HG03558 (cell line): Measurements from ENCODE around the gene NINJ2.
"Not testable (repeated sequence)": the region's sequence is repeated elsewhere in the genome, so short reads cannot be mapped to it uniquely, and the experiment has no call there.

Experiments used
- ATAC-seq: cut with Tn5 transposase; IDR thresholded peaks from one replicate; pipeline ENCODE4 v1.9.1; 2021; ENCODE audit warnings: moderate number of reproducible peaks; ENCODE audit not compliant: unreplicated experiment; ENCODE audit errors: extremely low read depth

NINJ2 gene

DNA sequence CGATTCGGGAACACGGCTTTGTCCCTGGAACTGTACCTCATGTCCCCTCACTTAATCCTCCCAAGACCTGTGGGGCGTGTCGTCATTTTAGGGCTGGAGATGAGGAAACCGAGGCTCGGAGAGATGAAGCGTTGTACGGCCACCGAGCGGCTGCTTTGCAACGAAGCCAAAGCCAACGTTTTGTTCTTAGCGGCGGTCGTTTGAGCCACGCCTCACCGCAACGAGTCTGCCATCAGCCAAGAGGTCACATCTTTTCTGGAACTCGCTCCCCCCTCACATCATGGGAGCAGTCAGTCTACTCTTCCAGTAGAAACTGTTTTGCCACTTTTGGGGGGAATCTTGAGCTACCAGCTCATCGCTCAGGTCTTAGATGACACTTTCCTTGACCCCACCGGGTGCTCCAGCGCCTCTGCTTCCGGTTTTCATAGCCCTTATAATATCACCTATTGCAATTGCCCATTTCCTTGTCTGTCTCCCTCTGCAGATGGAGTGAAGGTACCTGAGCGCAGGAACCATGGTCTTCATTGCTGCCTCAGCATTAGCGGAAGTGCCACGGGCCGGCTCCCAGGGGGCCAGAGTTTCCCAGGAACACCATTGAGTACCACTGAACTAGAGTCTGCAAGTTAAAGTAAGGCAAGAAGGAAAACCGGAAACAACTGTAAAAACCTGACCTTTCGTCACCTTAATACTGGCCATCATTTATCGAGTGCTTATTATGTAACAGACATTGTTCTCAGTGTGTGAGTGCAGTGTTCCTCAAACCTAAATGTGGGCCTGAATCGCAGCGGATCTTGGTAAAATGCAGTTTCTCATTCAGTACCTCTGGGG lies 19.6 kb downstream of the NINJ2 start:
- no peak for ATAC-seq

DNA sequence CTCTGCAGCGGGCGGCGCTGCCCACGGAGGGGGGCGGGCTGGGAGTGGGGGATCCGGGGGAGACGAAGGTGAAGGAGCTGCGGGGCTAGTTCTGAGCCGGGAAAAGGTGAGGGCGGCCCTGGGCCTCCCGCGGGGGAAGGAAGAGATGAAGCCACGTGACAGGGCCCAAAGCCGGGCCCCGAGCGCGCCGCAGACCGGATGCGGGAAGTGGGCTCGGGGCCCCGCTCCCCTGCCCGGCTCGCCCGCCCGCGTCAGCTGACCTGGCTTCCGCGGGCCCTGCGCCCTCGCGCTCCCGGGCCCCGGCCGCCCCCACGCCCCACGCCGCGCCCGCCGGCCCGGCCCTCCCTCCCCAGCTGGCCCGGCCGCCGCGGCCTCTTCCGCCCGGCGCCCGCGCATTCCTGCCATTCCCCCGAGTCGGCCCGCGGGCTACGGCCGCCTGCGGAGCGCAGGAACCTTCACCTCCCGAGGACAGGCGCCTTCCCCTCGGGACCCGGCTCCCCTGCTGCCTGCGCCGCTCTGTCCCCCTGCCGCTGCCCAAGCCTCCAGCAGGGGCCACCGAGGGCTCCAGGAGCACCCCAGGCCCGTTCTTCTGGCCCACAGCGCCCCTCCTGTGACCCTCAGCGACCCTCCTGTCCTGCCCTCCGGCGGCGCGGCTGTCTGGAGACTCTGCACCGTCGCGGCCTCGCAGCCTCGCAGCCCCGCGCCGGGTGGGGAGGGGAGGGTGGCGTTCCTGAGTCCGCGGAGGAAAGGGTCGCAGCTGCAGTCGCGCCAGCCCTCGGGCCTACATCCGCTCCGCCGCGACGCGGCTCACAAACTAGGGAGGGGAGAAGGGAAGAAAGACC lies 20.4 kb downstream of the NINJ2 start:
- ATAC-seq: no peak

DNA sequence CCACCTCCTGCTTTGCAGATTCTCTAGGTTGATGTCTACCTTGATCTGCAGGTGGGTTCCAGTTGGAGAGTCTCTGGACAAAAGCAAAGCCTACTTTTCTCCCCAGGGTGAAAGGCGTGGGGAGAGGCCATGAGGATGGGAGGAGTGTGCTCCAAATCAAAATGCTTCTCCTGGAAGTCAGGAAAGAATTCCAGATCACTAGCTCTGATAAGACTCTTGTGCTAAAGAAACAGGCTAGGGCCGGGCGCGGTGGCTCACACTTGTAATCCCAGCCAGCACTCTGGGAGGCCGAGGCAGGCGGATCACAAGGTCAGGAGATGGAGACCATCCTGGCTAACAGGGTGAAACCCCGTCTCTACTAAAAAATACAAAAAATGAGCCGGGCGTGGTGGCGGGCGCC lies 21.9 kb downstream of the NINJ2 start:
- not testable (repeated sequence) for ATAC-seq

DNA sequence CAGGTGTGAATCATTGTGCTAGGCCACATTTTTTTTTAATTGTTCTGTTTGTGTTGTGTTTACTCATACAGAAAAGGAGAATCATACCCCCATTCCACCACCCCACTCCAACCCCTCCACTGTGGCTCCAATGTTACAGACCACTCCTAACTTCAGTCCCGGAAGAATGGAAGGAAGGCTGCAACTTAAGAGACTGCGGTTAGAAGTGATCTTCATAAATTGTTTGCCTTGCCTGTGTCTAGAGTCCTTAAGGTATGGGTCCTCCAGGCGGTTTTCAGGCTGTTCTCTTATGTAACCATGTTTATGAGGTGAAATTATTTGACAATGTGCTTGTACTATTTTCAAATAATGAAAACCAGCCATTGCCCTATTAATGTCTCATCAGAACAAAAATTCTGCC lies 22.5 kb downstream of the NINJ2 start:
- ATAC-seq: no peak

DNA sequence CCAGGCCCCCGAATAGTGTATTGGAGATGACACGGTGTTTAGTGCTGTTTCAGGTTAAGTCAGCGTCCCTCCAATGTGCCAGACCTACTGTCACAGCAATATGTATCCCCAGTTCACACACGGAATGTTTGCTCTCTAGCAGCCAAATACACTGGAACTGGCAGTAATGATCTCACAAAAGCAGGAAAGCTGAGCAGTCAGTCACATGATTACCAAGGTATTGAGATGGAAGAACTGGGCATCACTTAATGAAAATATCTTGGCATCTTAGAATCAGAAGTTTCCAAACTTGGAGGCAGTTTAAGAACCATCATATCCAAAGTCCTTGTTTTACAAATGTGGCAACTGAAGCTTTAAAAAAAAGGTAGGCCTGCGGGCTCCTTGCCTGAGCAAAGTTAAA lies 23.3 kb downstream of the NINJ2 start:
- ATAC-seq: no peak

DNA sequence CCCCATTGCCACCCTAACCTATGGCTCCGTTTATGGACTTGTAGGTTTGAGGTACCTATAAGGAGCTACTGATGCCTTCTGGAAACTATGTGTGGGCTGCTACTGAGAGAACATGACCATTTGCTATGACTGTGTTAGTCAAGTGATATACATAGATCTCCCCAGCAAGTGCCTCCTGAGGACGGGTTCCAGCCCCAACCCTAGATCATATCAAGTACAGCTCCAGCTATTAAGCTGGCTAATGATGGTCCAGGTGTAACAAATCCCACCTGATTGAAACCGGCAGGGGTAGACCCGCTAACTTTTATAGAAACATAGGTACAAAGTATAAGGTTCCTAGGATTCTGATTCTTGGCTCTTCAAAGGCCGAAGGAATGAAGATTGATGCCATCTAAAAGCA lies 23.7 kb downstream of the NINJ2 start:
- no peak for ATAC-seq

DNA sequence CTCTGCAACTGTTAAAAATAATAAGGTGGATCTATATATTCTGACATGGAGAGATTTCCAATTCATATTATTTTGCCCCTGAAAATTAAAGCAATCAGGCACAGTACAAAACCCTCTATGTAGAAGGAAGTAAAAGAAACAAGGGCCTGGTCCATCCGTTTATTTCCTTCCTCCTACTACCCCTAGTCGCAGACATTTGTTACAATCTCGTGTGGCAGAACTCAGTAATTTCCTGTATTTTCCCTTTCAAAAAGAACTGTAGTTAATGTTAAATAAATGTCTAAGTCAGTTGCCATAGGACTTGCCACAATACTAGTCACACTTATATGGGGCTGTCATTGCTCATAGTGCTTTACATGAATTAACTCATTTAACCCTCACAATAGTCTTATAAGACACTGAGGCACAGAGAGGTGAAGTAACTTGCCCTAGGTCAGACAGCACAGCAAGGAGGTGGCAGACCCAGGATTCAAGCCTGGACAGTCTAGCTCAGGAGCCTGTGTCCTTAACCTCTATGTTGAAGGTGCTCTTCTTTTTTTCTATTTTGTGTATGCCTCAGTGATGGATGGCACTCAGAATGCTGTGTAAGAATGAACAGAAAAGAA lies 24.2 kb downstream of the NINJ2 start:
- no peak for ATAC-seq

DNA sequence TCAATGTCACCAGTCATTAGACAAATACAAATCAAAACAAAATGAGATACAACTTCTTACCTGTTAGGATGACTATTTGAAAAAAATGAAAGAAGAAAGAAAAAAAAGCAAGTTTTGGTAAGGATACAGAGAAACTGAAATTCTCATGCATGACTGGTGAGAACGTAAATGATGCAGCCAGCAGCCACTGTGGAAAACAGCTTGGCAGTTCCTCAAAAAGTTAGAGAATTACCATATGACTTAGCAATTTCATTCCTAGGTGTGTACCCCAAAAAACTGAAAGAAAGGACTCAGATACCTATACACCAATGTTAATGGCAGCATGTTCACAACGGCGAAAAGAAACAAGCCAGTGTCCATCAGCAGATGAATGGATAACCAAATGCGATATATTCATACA lies 26.6 kb downstream of the NINJ2 start:
- no peak for ATAC-seq

DNA sequence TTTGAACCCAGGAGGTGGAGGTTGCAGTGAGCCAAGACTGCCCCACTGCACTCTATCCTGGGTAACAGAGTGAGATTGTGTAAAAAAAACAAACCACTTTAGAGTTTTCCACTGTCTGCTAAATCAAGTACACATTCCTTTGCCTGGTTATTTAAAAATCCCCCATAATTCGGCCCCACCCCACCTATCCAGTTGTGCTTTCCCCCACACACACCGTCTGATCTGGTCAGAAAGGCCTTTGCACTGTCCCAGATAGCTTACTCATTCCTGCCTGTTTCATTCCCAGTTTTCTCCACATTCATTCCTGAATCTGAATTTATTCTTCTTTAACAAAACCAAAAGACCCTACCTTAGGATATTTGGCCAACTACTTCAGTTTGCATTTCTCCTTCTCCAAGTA lies 29.5 kb downstream of the NINJ2 start:
- ATAC-seq: no peak

DNA sequence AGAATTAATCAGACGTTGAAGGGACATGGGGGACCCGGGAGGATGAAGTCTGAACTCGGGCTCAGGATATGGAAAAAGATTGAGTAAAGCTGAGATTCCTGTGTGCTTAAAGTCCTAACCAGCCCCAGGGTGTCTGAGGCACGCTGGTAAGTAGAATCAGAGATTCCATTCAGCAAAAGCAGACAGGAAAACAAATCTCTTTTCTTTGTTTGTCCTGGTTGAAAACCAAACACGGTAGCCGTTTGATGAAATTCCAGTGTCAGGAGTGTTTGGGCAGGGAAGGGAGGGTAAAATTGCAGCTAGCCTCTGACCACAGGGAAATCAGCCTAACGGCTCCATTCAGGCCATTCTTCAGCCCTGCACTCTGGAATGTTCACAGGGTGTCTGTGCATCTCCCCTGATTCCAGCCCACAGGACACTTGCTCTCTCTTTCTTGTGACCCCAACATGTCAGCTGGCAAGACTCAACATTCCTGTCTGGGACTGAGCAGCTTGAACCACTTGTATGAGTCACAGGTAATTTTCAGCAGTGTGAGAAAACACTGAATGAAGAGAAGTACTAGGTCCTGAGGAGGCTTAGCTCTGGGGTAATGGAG lies 31.0 kb downstream of the NINJ2 start:
- no peak for ATAC-seq

DNA sequence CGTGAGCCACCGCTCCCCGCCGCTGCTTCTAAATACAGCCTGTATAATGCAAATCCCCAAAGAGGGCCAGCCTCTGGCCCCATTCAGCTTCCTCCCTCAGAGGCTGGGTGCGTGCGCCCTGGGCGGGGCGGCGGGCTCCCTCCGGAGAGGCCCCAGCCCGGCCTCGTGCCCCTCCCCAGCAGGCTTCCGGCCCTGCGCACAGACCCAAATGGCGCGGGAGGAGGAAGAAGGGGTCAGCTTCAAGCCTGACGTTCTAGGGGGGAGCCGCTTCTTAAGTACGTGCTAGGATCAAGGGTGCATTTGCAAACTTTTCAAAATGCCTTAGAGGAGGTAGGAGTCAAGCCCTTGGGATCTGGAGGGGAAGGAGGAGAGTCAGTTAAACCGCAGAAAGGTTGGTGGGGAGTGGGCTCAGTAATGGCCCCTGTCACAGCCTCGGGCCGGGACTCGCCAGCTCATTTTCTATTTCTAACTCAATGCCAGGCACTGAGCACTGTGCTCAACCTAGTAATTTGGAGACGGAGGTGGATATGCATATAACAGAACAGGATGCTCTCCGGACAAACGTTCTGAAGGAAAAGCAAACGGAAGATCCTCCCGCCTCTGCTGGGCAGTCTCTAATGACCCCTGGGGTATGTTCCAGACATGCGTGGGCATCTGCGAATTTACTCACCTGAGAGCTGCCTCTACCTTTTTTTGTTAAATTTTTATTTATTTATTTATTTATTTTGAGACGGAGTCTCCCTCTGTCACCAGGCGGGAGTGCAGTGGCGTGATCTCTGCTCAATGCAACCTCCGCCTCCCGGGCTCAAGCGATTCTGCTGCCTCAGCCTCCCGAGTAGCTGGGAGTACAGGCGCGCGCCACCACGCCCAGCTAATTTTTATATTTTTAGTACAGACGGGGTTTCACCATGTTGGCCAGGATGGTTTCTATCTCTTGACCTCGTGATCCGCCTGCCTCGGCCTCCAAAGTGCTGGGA lies 32.3 kb downstream of the NINJ2 start:
- peak; percentile 67 for ATAC-seq

DNA sequence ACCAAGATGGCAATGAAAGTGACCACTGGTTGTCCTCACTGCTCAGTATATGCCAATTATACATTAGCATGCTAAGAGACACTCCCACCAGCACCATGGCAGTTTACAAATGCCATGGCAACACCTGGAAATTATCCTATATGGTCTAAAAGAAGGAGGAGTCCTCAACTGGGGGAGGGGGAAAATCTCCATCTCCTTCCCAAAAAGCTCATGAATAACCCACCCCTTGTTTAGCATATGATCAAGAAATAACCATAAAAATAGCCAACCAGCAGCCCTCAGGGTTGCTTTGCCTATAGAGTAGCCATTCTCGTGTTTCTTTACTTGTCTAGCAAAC lies 34.5 kb downstream of the NINJ2 start:
- ATAC-seq: not testable (repeated sequence)

DNA sequence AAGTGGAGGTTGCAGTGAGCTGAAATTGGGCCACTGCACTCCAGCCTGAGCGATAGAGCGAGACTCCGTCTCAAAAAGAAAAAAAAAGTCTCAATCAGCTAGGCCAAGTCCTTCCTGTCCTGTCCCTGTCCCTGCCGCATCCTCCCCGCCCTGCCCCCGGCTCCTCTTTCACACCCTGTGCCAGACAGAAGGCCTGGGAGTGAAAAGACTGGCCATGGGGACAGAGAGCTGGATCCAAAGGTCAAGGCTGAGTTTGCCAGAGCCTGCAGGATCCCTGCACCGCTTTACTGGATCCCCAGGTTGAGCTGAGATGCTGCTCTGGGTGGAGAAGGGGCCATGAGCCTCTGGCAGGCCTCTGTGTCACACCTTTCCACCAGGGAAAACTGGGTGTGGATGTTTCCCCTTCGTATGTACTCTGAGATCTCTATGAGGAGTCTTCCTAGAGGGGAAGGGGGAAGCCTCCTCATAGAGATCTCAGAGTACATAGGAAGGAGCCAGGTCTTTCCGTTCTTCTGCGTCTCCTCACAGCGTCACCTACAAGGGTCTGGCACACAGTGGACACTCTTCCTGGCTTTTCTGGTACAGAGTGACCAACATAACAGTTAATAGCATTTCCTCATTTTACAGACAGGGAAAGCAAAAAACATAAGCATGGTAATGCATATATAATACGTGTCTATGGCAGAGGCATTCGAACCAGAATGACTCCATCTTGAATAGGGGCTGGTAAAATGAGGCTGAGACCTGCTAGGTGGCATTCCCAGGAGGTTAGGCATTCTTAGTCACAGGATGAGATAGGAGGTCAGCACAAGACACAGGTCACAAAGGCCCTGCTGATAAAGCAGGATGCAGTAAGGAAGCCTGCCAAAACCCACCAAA lies 35.1 kb downstream of the NINJ2 start:
- no peak for ATAC-seq

DNA sequence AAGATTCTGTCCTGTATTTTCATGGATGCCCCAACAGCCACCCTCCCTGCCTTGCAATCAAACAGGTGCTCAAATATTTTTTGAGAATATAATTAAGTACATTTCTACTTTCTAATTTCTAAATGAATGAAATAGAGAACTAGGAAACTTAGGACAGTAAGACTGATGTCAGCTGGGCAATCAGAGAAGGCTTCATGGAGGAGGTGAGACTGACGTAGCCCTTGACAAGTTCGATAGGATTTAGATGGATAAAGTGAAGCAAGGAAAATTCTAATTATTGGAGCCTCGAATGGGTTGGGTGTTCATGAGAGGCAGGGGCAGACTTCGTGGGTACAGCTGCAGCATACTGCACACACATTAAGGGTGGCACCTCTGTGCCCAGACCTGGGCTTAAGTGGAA lies 36.0 kb downstream of the NINJ2 start:
- ATAC-seq: no peak

DNA sequence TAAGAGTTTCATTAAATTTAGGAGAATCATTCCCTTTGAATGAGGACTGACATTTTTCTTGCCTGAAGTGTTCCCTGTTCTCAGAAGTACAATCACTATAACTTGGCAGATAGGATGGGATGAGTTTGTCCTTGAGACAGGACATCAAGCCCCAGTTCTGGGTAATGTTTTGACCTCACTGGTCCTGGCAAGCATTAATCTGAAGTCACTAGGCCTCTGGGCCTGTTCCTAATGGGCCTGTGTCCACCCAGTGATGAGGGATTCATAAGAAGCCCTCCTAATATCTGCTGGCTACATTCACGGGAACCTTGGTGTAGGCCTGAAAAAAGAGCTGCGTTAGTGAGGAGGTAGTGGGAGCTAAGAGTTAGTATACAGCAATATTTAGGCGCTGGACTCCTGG lies 37.2 kb downstream of the NINJ2 start:
- ATAC-seq: no peak

DNA sequence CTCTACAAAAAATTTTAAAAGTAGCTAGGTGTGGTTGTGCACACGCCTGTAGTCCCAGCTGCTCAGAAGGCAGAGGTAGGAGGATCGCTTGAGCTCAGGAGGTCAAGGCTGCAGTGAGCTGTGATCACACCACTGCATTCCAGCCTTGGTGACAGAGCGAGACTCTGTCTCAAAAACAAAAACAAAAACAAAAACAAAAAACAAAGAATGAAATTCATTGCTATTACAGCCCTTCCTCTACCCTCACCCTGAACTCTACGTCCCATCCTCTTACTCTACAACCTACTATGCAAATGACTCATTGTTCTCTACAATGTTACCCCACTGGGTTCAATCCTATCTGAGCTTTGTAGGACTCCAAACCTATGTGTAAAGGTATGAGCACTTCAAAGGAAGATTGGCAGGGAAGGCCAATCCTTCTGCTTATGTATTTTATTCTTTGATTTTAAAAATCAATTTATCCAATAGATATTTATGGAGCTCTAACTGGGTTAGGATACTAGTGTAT lies 39.3 kb downstream of the NINJ2 start:
- no peak for ATAC-seq

DNA sequence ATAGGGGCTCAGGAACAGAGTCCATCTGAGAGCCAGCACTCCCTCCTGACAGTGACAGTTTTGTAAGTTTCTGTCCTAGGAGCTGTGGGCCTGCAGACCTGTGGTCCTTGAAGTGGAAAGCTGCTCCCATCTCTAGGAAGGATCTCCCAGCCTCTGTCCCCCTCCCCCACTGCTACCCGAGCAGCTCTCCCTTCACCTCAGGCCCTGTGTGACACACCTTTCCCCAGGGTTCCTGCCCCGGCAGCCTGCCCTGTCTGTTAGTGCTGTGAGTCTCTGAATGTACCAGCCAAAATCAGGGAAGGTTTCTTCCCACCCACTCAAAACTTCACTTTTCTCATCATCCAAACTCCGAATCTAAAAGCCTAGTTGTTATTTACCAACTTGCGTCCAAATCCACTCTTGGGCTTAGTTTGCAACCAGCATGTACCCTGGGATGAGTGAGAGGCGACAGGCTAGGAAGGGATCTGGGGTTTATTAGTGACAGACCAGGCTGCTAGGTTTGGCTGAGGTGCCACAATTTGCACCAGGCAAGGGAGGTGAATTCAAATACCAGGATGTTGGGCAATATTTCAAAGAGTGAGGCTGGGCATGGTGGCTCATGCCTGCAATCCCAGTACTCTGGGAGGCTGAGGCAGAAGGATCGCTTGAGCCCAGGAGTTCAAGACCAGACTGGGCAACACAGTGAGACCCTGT lies 39.9 kb downstream of the NINJ2 start:
- ATAC-seq: no peak

DNA sequence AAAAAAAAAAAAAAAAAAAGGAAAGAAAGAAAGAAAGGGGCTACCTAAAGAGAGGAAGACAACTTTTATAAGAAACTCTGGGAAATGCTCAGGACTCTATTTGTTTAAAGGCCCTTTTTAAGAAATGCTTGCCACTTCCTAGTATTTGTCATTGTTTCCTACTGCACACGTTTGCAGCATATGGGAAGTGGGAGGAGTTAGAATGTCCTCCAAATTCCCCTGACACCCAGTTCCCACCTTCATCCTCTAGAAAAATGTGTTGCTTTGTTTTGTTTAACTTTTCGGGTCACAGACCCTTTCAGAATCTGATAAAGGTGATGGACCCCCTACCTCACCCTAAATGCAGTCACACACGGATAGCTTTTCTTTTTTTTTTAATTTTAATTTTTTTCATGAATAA lies 40.8 kb downstream of the NINJ2 start:
- no peak for ATAC-seq
